ENCODE data around the gene FEZF1.
A peak's percentile ranks its signal among the peaks of the same experiment; 100 is the strongest.

GRCh38 chr7:122310119-122311021 lies 5.8 kb upstream of the FEZF1 start:
- 0 out of 2 replicates have a peak, but pooled peaks have one; percentile 6 for TF ChIP-seq EZH2phosphoT487 (IDR thresholded peaks at IDR 0.05; ENCODE audit: insufficient read depth, low read depth)
- no peak for TF ChIP-seq EZH2 (IDR thresholded peaks at IDR 0.05; ENCODE audit: insufficient read depth, poor library complexity, severe bottlenecking)
